NCI-H1417 (cell line): ENCODE data around the gene MSMP.
A peak's percentile ranks its signal among the peaks of the same experiment; 100 is the strongest.

Source experiments
- DNase-seq, 3 experiments: peaks; one replicate each; lab custom pipeline; 2025; lab: John Stamatoyannopoulos, UW

MSMP gene

GRCh38 chr9:35771534-35771933 is 17.5 kb upstream of the MSMP start:
- DNase-seq: peak in 2 of 3 experiments; percentile 1 to 59

- DNase-seq: peak in 1 of 3 experiments; percentile 34
These were observed 17.0 kb upstream of the MSMP start for GRCh38 chr9:35771075-35771433.

- no peak for DNase-seq
These were observed 15.7 kb upstream of the MSMP start for GRCh38 chr9:35769763-35770162.

- no peak for DNase-seq
These were observed 13.4 kb upstream of the MSMP start for GRCh38 chr9:35767458-35767857.

- no peak for DNase-seq
These were observed 12.9 kb upstream of the MSMP start for GRCh38 chr9:35766997-35767396.

- no peak for DNase-seq
These were observed 9.7 kb upstream of the MSMP start for GRCh38 chr9:35763803-35764202.

- no peak for DNase-seq
These were observed 9.1 kb upstream of the MSMP start for GRCh38 chr9:35763181-35763580.

- peak in 1 of 3 experiments; percentile 2 for DNase-seq
These were observed 6.6 kb upstream of the MSMP start for GRCh38 chr9:35760651-35761050.

- DNase-seq: no peak
These were observed 5.7 kb upstream of the MSMP start for GRCh38 chr9:35759795-35760194.

- DNase-seq: no peak
These were observed 4.5 kb upstream of the MSMP start for GRCh38 chr9:35758475-35759050.

- no peak for DNase-seq
These were observed 3.8 kb upstream of the MSMP start for GRCh38 chr9:35757892-35758275.

GRCh38 chr9:35757226-35757891 is 3.3 kb upstream of the MSMP start:
- peak in 2 of 3 experiments; percentile 80 to 85 for DNase-seq

- peak; percentile 54 to 84 (median 79) for DNase-seq
These were observed 2.5 kb upstream of the MSMP start for GRCh38 chr9:35756275-35757225.

- no peak for DNase-seq
These were observed 995 bp upstream of the MSMP start for GRCh38 chr9:35755071-35755470.

- no peak for DNase-seq
These were observed 610 bp downstream of the MSMP start for GRCh38 chr9:35753466-35753865.

- no peak for DNase-seq
These were observed 3.9 kb downstream of the MSMP start for GRCh38 chr9:35750256-35750531.

- DNase-seq: peak in 2 of 3 experiments; percentile 44 to 46
These were observed 4.4 kb downstream of the MSMP start for GRCh38 chr9:35749515-35750255.

- peak; percentile 38 to 73 (median 69) for DNase-seq
These were observed 5.1 kb downstream of the MSMP start, which contains the start of the genes GBA2 and RGP1 for GRCh38 chr9:35748858-35749514. Gene GBA2 (minus strand): TSS chr9:35749228. CDS start chr9:35748704, 524 bp downstream. Gene RGP1 (plus strand): TSS chr9:35749287. CDS start chr9:35749756, 469 bp downstream.

- no peak for DNase-seq
These were observed 5.7 kb downstream of the MSMP start for GRCh38 chr9:35748242-35748857.

- no peak for DNase-seq
These were observed 7.5 kb downstream of the MSMP start for GRCh38 chr9:35746583-35746982.

- DNase-seq: no peak
These were observed 8.5 kb downstream of the MSMP start for GRCh38 chr9:35745569-35745968.
